Measurements from ENCODE around the gene LONRF3.

DNA sequence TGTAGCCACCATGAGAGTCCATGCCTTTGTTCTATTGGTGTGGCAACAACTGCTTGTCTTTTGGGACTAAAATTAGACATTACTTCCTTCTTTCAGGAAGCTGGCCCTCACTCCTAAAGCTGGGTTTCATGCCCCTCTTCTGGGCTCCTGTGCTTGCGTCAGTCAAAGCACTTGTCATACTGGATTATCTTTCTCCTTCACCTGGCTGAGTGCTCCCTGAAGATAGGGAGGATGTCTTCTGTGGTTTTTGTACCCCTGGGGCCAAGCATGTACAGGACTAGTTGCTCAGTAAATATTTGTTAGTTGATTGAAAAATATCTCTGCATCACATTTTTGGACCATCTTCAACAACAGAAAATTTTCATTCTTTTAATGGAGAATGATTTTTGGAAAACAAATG lies 26.1 kb upstream of the LONRF3 start:
- TF ChIP-seq, protein P1, sequence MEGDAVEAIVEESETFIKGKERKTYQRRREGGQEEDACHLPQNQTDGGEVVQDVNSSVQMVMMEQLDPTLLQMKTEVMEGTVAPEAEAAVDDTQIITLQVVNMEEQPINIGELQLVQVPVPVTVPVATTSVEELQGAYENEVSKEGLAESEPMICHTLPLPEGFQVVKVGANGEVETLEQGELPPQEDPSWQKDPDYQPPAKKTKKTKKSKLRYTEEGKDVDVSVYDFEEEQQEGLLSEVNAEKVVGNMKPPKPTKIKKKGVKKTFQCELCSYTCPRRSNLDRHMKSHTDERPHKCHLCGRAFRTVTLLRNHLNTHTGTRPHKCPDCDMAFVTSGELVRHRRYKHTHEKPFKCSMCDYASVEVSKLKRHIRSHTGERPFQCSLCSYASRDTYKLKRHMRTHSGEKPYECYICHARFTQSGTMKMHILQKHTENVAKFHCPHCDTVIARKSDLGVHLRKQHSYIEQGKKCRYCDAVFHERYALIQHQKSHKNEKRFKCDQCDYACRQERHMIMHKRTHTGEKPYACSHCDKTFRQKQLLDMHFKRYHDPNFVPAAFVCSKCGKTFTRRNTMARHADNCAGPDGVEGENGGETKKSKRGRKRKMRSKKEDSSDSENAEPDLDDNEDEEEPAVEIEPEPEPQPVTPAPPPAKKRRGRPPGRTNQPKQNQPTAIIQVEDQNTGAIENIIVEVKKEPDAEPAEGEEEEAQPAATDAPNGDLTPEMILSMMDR (IDR thresholded peaks at IDR 0.05), result no peak
- TF ChIP-seq POLR2AphosphoS5 (IDR thresholded peaks at IDR 0.05) (no peak), POLR2A (IDR thresholded peaks at IDR 0.05) (no peak)
